Erythroblast (primary cell): Measurements from ENCODE around the gene MEGF11.
A peak's percentile ranks its signal among the peaks of the same experiment; 100 is the strongest.

Source experiments
- DNase-seq, 2 experiments: peaks; one replicate each; lab custom pipeline; 2025; lab: John Stamatoyannopoulos, UW
- GATA1 ChIP-seq: IDR thresholded peaks from 2 replicates; pipeline ENCODE4 v1.6.1; 2011; ENCODE audit warnings: low read depth, mild to moderate bottlenecking, control low read depth, low read length, moderate library complexity
- POLR2A ChIP-seq: IDR thresholded peaks from 2 replicates; pipeline ENCODE4 v1.6.1; 2011; ENCODE audit warnings: mild to moderate bottlenecking, low read length

MEGF11 gene

DNA sequence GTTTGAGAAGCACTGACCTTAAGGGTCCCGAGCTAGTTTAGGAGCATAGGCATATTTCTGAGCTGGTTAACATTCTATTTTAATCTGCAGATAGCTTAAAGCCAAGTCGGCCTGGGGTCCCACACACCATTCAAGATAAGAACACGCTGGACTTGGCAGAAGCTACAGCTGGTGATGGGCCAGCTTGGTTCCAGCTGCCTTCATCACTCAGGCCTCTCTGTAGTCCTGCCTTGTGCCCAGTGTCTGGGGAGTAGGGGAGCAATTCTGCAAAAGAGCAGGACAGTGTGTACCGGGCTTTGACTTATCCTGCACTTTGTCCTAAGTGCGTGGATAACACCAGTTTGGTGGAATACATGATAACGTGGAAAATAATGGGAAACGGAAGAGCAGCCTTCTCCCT is 164.5 kb downstream of the MEGF11 start:
- no peak for DNase-seq

DNA sequence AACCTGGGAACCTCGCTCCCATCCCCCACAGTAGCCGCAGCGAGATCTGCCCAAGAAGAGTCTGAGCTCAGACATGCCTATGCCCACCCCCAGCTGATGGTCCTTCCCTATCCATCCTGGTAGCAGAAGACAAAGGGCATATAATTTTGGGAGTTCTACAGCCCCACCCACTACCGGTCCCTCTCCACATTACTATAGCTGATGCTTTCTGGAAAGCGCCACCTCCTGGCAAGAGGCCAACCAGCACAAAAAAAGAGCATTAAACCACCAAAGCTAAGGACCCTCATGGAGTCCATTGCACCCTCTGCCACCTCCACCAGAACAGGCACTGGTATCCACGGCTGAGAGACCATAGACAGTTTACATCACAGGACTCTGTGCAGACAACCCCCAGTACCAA is 168.4 kb downstream of the MEGF11 start:
- no peak for TF ChIP-seq POLR2A
- no peak for TF ChIP-seq GATA1
- DNase-seq, result peak; percentile 21 to 37

More for the DNA sequence above, 164.5 kb downstream of the MEGF11 start:
- TF ChIP-seq POLR2A, result no peak
- no peak for TF ChIP-seq GATA1

DNA sequence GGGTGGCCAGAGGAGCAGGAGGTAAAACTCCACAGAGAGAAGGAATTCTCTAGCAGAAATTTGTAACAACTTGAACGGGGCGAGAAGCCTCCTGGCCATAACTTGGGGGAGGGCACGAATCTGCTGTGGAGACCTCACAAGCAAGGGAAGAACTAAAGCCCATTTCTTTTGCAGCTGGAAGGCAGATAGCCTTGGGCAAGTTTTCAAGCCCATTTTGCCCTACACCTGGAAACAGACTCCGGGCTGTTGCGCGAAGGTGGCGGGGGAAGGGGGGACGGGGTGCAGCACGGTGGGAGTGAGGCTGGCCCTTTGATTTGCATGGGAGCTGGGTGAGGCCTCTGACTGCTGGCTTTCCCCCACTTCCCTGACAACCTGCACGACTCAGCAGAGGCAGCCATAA is 168.8 kb downstream of the MEGF11 start:
- TF ChIP-seq GATA1 (no peak), POLR2A (no peak)
- DNase-seq, result no peak

DNA sequence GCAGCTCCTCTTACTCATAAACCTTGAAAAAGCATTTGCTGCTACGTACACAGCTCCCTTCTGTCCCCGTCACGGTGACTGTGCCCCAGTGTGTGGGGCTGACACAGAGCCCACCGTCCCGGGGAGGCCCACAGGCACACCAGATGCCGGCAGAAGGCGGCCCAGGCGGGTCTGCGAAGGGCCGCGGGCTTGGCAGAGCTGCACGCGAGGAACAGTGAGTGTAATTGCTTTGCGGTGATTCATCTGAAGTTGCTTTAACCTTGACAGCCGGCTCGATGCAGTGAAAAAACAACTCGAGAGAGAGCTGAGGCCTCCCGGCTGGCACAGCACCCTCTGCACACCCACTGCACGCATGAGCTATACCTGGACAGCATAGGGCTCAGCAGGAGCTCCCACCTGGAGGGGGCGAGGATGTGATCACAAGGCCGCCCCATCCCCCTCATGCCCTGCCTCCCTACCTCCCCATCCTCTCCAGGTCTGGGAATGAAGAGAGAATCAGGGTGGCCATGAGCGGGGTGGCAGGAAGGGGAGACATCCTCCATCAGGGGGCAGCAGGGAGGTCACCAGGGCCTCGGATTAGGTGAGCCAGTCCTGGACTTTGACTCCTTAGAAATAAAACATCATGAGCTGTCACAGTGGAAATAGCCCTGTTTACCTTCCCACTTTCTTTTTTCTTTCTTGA is 172.7 kb downstream of the MEGF11 start:
- TF ChIP-seq GATA1, result no peak
- TF ChIP-seq POLR2A, result no peak
- DNase-seq, result peak in 1 of 2 experiments; percentile 14

DNA sequence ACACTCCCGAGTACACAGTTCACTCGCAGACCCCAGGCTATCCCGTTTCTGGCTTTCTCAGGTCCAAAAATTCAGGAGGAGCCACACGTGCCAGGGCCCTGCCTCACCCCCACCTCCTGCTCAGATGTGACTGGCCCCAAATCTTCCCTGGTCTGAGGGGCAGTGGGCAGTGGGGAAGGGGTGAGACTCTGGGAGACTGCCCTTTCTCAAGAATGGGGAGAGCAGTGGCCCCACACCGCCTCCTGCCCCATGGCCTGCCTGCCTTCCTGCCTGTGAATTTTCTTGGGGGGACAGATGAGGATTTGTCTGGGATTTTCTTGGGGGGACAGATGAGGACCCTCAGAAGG is 174.6 kb downstream of the MEGF11 start:
- no peak for DNase-seq
- TF ChIP-seq POLR2A (no peak), GATA1 (no peak)

DNA sequence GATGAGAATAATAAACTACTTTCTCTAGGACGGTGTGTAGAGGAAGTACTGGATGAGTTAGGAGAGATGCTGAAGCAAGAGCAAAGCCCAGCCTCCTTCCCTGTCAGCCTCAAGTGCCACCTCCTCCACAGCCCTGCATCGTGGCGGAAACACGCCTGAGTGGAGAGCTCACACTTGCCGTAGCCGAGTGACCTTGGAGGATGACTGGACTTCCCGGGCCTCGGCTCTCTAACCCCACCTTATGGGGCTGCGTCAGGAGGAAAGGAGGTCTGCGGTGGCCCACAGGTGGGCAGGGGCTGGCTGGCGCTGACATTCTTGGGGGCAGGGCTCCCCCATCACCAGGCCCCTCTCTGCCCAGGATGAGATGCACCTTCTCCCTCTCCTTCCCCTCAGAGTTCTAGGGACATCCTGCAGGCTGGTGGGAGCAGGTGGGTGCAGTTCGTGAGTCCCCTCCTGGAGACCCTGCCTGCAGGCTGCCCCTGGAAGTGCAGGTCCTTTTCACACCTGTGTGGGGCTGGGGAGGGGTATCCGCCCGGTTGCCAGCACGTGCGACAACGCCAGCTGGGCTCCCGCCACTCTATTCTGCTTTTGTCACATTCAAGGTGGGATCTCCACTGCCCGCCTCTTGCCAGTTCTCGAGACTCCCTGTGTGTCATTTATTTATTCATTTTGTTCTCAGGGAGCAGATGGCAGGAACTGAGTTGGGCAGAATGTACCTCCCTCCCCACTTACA is 175.2 kb downstream of the MEGF11 start:
- TF ChIP-seq POLR2A (no peak), GATA1 (no peak)
- DNase-seq, result no peak

DNA sequence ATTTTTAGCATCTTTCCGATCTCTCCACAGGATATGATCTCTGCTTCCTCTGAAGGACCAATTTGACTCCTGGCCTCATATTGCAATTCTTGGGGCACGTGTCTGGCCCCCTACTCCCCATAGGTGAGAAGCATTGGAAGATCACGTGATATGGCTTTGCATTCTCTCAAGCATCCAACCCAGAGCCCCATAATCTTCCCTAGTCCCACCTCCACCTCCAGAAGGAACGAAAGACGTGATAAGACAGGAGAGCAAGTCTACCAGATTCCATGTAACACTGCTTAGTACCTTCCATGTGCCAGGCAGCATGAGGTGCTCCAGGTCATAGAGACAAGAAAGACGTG is 176.3 kb downstream of the MEGF11 start:
- TF ChIP-seq GATA1 (no peak), POLR2A (no peak)
- no peak for DNase-seq

DNA sequence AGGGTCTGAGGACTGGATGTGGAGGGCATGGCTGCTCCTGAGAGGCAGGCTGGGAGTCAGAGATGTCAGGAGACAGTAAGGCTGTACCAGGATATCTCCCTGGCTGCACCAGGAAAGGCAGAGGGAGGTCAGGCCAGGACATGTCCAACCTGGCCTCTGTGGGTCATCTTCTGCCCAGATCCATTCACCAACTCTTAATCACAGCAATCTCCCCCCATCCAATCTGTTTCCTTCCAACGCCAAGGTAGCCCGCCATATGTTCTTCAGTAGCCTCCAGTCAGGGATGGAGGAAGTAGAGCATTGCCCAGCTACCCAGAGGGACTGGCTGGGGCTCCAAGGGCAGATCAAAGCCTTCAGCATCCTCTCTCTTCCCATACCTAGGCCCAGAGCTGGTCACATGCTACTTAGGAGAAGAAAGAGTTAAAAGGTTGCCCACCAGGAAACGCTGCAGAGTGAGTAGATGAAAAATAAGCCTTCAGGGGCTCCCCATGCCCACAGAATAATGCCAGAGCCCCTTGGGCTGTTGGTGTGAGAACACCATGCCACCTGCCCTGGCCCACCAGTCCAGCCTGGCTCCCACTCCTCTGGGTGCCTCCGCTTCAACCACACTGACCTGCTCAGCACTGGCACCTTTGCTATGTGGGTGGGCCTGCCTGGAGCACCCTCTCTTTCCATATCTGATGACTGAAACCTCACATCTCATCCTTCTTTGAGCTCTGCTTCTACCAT is 176.8 kb downstream of the MEGF11 start:
- TF ChIP-seq GATA1, result no peak
- no peak for TF ChIP-seq POLR2A
- no peak for DNase-seq

DNA sequence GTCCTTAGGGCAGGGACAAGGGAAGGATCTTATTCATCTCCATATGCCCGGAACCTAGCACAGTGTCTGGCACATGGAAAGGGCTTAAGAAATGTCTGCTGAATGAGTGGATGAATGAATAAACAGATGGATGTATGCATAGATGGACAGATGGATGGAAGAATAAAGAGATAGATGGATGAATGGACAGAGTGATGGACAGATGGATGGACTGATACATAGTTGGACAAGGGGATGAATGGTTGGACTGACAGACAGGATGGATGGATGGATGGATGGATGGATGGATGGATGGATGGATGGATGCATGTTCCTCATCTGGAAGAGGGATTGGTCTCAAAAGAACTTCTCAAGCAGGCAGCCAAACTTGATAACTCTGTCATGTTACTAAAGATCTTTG is 177.6 kb downstream of the MEGF11 start:
- TF ChIP-seq GATA1 (no peak), POLR2A (no peak)
- no peak for DNase-seq

DNA sequence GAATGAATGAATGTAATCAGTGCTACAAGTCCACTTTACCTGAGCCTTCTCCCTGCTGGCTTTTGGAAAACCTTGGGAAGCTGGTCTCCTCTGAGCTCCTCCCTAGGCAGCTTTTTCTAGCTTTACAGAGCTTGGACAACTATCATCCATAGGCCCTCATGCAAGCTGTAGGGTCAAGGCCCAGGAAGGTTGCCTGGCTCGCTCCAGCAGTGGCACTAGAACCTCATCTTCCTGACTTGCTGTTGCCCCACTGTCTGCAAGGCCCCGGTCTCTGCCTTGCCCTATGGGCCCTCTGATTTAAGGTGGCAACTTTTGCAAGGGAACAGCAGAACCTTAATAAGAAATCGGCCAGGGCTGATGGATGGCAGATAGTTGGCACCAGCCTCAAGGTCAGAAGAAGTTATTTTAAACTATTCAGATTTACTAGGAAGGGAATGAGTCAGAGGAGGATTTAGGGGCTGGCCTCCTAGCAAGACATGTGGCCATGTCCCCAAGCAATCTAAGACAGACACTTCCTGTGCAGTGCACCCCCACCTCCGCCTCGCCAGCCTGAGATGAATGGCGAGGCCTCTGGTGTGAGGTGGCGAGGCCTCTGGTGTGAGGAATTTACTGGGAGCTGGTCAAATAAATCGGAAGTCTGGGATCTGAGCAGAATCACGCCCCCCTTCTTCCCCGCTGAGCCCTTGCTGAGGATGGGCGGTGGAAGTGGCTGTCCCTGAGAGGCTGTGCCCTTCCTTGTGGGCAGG is 180.8 kb downstream of the MEGF11 start:
- DNase-seq, result no peak

DNA sequence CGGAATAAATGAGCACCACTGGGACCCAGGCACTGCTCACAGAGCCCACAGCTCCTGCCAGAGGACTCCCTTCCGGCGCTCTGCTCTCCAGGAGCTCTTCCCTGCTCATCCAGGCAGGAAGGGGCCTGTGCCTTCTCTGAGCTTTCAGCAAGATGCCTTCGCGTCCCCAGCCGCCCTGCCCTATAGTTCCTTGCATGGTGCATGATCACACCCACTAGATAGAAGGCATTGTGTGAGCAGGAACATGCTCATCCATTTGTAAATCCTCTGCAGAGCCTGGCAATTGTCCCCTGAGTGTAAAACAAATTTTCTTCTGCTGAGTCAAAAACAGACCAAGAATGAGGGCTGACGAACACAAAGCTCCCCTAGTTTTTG is 181.6 kb downstream of the MEGF11 start:
- DNase-seq, result no peak

More for the DNA sequence above, 180.8 kb downstream of the MEGF11 start:
- TF ChIP-seq GATA1 (no peak), POLR2A (no peak)

DNA sequence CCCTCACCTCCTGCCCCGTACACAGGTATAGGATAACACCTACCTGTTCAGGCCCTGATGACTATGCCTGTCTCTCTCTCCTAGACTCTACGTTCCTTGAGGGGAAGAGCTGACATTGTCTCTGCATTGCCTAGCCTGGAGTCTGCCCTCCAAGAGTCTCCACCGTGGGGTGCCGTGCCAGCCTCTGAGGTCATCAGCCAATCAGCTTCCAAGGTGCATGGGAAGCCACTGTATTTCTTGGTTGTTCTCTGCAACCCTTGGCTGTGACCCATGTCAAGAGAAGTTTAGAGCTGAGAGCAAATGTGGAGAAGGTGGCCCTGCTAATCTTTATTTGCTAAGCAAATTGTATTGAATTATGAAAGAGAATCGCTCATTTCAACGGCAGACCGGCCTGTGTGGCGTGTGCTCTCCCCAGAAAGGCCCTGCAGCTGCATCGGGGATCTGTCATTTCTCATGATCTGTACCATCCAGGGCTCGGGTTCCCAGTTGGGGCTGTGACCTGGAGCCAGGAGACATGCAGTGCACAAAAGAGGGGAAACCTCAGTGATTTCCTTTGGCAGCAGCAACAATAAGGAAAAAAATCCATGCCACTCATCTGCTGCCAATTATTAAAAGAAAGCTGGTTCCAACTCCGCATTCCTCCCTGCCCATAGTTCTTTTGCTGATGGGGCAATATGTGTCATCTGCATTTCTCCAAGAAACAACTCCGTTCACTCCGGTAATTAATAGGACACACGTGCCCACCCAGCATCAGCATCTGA is 182.2 kb downstream of the MEGF11 start:
- DNase-seq, result no peak
- TF ChIP-seq POLR2A (no peak), GATA1 (no peak)

More for the DNA sequence above, 181.6 kb downstream of the MEGF11 start:
- TF ChIP-seq POLR2A, result no peak
